ENCODE measurements around the gene CLEC1B.
A peak's percentile ranks its signal among the peaks of the same experiment; 100 is the strongest.
"Not testable (repeated sequence)": the region's sequence is repeated elsewhere in the genome, so short reads cannot be mapped to it uniquely, and the experiment has no call there.

CLEC1B gene

DNA sequence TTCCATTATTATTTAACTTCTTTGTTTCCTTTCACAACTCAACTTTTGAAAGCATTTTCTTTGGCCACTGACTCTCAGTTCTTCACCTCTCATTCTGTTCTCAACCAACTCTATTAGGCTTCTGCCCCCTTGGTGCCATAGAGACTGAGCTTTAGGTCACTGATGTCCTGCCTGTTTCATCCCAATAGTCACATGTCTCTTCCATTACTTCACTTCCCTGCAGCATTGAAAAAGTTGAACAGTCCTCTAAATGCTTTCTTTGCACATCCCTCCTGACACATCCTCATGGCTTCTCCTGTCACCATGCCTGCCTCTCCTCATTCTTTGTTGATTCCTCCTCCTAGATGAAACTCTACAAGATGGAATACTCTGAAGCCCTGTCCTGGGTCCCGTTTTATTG, 25.0 kb downstream of the CLEC1B start:
- DNase-seq = no peak

GRCh38 chr12:9971181-9971580, 27.7 kb downstream of the CLEC1B start, which contains the start of gene CLEC12A:
Gene CLEC12A (plus strand): TSS chr12:9971409. CDS start chr12:9971597, 188 bp downstream.
- DNase-seq = no peak

GRCh38 chr12:9969673-9970072, 29.2 kb downstream of the CLEC1B start:
- no peak for DNase-seq

DNA sequence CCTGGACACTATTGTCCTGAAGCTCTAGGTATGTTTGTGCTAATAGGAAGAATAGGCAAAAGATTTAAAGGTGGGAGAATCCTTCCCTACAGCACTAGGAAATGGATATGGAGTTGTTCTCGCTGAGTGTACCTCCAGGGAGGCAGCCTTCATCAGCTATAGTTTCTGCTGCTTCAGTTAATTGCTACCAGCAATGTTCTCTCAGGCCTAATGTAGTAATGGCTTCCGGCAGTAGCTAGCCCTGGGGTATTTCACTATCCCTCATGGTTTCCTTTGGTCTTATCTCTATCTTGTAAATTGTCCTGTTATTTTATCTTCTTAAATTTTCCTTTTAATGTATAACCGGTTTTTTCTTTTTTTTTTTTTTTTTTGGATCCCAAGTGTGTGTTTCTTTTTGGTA, 37.0 kb downstream of the CLEC1B start:
- DNase-seq = no peak

- no peak for DNase-seq
These were observed 37.8 kb downstream of the CLEC1B start for GRCh38 chr12:9961106-9961505.

DNA sequence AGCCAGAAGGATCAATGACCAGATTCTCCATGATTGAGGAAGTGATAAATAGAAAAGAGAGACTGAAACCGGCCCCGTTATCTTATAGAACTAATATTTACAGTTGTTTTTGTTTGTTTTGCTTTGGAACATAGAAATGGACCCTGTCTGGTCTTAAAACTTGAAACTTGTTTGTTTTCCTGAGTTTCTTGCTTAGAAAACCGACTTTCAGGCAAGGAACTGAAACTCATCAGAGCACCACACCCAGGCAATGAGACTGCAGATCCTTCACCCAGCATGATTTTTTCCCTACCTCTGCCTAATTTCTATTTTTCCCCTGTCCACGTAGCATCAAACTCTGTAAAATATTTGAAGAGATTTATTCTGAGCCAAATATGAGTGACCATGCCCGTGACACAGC, 38.3 kb downstream of the CLEC1B start:
- DNase-seq = no peak

GRCh38 chr12:9957834-9958233, 41.1 kb downstream of the CLEC1B start:
- no peak for DNase-seq

DNA sequence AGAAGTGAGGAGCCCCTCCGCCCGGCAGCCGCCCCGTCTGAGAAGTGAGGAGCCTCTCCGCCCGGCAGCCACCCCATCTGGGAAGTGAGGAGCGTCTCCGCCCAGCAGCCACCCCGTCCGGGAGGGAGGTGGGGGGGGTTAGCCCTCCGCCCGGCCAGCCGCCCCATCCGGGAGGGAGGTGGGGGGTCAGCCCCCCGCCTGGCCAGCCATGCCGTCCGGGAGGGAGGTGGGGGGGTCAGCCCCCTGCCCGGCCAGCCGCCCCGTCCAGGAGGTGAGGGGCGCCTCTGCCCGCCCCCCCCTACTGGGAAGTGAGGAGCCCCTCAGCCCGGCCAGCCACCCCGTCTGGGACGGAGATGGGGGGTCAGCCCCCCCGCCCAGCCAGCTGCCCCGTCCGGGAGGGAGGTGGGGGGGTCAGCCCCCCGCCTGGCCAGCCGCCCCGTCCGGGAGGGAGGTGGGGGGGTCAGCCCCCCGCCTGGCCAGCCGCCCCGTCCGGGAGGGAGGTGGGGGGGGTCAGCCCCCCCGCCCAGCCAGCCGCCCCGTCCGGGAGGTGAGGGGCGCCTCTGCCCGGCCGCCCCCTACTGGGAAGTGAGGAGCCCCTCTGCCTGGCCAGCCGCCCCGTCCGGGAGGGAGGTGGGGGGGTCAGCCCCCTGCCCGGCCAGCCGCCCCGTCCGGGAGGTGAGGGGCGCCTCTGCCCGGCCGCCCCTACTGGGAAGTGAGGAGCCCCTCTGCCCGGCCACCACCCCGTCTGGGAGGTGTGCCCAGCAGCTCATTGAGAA, 45.8 kb downstream of the CLEC1B start:
- not testable (repeated sequence) for DNase-seq

DNA sequence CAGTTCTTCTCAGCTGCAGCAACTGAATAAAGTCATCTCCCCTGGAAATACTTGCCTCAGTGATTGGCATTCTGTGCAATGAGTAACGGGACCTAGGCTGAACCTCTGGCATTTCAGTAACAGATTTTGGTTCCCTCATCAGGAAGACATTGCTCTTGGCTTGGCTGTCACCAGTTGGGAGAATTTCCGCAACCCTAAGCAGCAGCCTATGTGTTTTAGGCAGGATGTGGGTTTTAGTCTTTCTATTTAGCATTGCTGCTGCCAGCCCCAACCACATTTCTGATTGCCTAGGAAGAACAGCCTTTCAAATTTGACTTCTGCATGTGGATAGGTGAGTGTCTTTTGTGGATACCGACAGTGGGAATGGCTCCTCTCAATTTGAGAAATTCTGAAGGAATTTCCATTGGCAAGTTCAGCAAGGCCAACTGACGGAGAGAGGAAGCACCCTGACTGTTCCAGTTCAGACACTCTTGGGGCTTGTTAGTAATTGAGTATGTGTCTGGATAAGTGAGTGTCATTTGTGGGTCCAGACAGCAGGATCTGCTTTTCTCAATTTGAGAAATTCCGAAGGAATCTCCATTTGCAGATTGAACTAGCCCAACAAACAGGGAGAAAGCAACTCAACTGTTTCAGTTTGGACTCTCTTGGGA, 47.8 kb downstream of the CLEC1B start:
- DNase-seq = no peak

DNA sequence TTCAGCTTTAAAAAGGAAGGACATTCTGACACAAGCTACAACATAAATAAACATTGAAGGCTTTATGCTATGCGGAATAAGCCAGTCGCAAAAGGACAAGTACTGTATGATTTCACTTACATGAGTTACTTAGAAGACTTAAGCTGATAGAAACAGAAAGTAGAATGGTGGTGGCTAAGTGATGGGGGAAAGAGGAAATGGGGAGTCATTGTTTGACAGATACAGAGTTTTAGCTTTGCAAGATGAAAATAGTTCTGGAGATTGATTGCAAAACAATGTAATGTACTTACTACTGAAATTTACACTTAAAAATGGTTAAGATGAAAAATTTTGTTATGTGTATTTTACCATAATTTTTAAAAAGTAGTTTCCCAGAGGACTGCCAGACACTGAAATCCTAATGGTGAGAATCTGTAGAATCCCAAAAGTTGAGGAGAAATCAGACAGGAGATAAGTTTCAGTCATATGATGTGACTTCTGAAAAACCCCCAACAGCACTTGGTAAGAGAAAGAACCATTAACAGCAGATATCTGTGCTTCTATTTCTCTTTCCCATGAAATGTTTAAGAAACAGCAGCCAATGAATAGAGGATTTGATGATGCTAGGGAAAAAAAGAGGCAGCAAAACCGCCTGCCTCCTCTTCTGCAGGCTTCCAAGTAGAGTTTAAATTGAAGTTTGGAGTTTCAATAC, 50.2 kb downstream of the CLEC1B start:
- DNase-seq = no peak

GRCh38 chr12:9947674-9948073, 51.2 kb downstream of the CLEC1B start:
- DNase-seq = no peak

DNA sequence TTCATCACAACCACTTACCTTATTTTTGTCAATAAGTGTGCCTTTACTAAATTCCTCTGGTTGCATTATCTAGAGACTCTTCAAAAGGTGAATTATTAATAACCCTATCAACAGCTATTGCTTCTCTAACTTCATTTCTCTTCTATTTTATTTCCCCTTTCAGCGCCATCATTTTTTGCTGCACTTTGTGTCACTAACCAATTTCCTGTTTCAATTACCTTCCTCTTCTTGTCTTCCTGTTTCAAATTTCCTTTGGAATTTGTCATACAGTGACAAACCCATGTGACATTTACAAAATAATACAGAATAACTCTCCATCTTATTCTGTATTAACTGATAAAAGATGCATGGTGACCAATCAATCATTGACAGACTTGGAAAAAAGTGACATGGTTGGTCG, 54.5 kb downstream of the CLEC1B start:
- no peak for DNase-seq

DNA sequence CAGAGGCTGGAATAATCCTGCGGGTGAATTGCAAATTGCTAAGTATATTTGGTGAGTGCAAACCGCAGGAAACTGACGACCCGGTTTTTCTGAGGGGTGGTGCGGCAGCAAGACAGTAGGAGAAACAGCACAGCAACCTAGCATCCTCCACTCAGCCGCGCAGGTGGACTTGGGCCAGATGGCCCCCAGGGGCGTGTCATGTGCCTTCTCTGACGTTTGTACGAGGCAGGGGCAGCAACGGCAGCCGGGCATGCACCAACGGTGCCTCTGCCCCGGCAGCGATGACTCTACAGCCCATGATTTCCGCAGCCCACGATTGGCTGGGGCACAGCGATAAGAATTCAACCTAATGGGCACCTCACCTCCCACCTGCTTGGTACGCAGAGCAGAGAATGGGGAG, 55.7 kb downstream of the CLEC1B start:
- DNase-seq = peak; percentile 31
